HepG2 (cell line): ENCODE results near the gene PELI2. TPM values are rescaled to one million over a fixed set of nuclear protein-coding genes. Genes with fewer than 3 reads are reported as not detected.

ENCODE experiments used
- ATAC-seq: fragments of 200-7000 bp; cut with Tn5 transposase; 3 replicates; pipeline ENCODE4 v1.9.1; 2020; ENCODE audit warnings: mild to moderate bottlenecking, moderate library complexity
- BruUV-seq: library from RNA; stranded (reverse); fragments of 400-500 nt; replicated peaks from 2 replicates; lab custom pipeline; 2021; lab: Mats Ljungman, UMichigan
- CTCF ChIA-PET: fragments of 300-600 bp; formaldehyde crosslinking; extraction: SDS; loops from one replicate; lab custom pipeline; 2021; ENCODE audit warnings: low total read pairs, inconsistent platforms, low intra/inter-chr PET ratio; lab: Yijun Ruan, JAX
- POLR2A ChIA-PET: fragments of 350-600 bp; sonication (Branson Sonifier 250); formaldehyde crosslinking; loops from one replicate; lab custom pipeline; 2020; ENCODE audit warnings: antibody characterized with exemption, inconsistent platforms; lab: Yijun Ruan, JAX
- DNase-seq: peaks from one replicate; pipeline ENCODE4 v3.0.0-alpha.2; 2015; ENCODE audit warnings: low spot score
- FAIRE-seq: peaks from 3 replicates; lab custom pipeline; 2011; peaks lifted over from hg19 to GRCh38; lab: Jason Lieb, UNC
- H2AFZ ChIP-seq: one replicate; pipeline ENCODE4 v1.6.1; 2011; ENCODE audit warnings: low read length, inconsistent platforms
- H3K27ac ChIP-seq: fragments of 300-600 bp; 3 replicates; pipeline ENCODE4 v1.8.0; 2011; ENCODE audit warnings: mixed run types, mild to moderate bottlenecking, mixed read lengths, low read length, inconsistent platforms; ENCODE audit not compliant: insufficient read depth; ENCODE audit errors: extremely low read length
- H3K27me3 ChIP-seq, 2 experiments: fragments of 200-600 bp in 1 of 2; 2 replicates in 1 of 2; 3 replicates in 1 of 2; pipeline versions ENCODE4 v1.6.0 to v1.8.0; 2011; ENCODE audit warnings: low read length in 2 of 2, mild to moderate bottlenecking in 2 of 2, moderate library complexity in 2 of 2, inconsistent platforms in 1 of 2; ENCODE audit not compliant: insufficient read depth in 2 of 2, control insufficient read depth in 1 of 2
- H3K36me3 ChIP-seq, 2 experiments: fragments of 200-600 bp in 1 of 2; replicated peaks in 1 of 2; 2 replicates in 1 of 2; 3 replicates in 1 of 2; pipeline versions ENCODE4 v1.5.1 to v1.8.0; 2011; ENCODE audit warnings: low read length in 2 of 2, inconsistent platforms in 1 of 2; ENCODE audit not compliant: insufficient read depth in 2 of 2, control insufficient read depth in 1 of 2
- H3K4me1 ChIP-seq: 2 replicates; pipeline ENCODE4 v1.5.1; 2012; ENCODE audit warnings: low read length, inconsistent platforms; ENCODE audit not compliant: insufficient read depth
- H3K4me2 ChIP-seq: 2 replicates; pipeline ENCODE4 v1.6.0; 2011; ENCODE audit warnings: low read depth, low read length, inconsistent platforms
- H3K4me3 ChIP-seq, 3 experiments: fragments of 200-600 bp in 1 of 3; sonication (generic), shearing (Covaris generic) in 1 of 3; replicated peaks in 1 of 3; 2 replicates each; pipeline ENCODE4 v1.5.1; 2011 to 2016; ENCODE audit warnings: low read length in 3 of 3, inconsistent platforms in 2 of 3, low read depth in 2 of 3, mild to moderate bottlenecking in 2 of 3, control low read depth in 1 of 3, mixed read lengths in 1 of 3; ENCODE audit not compliant: insufficient read depth in 1 of 3
- H3K79me2 ChIP-seq: one replicate; pipeline ENCODE4 v1.6.1; 2011; ENCODE audit warnings: low read length, inconsistent platforms; ENCODE audit not compliant: insufficient read depth
- H3K9ac ChIP-seq: 2 replicates; pipeline ENCODE4 v1.6.0; 2011; ENCODE audit warnings: mild to moderate bottlenecking, low read depth, low read length, inconsistent platforms; ENCODE audit not compliant: insufficient read depth
- H3K9me3 ChIP-seq: 2 replicates; pipeline ENCODE4 v1.5.1; 2012; ENCODE audit warnings: mild to moderate bottlenecking, low read length
- H4K20me1 ChIP-seq: 2 replicates; pipeline ENCODE4 v1.6.0; 2011; ENCODE audit warnings: inconsistent platforms, mild to moderate bottlenecking, low read length, moderate library complexity; ENCODE audit not compliant: insufficient read depth
- CAMTA2 ChIP-seq: sonication (generic); formaldehyde crosslinking; IDR thresholded peaks from 2 replicates; pipeline ENCODE4 v1.4.0; 2020; ENCODE audit warnings: mild to moderate bottlenecking, missing genetic modification reagents, borderline replicate concordance
- E2F5 ChIP-seq: sonication (generic); formaldehyde crosslinking; conservative IDR thresholded peaks from 2 replicates; pipeline ENCODE4 v1.4.0; 2020; ENCODE audit warnings: missing genetic modification reagents
- GLMP ChIP-seq: sonication (generic); formaldehyde crosslinking; IDR thresholded peaks from 2 replicates; pipeline ENCODE4 v1.9.0; 2021; ENCODE audit warnings: missing genetic modification reagents, mild to moderate bottlenecking, borderline replicate concordance
- HOXD1 ChIP-seq: sonication (generic); formaldehyde crosslinking; IDR thresholded peaks from 2 replicates; pipeline ENCODE4 v1.5.0; 2020; ENCODE audit warnings: missing genetic modification reagents
- KLF12 ChIP-seq: sonication (generic); formaldehyde crosslinking; IDR thresholded peaks from 2 replicates; pipeline ENCODE4 v1.4.0; 2020; ENCODE audit warnings: missing genetic modification reagents, borderline replicate concordance
- NFE2L2 ChIP-seq: fragments of 150-350 bp; IDR thresholded peaks from 2 replicates; pipeline ENCODE4 v1.6.1; 2014; ENCODE audit warnings: low read length
- PBX3 ChIP-seq: sonication (generic); formaldehyde crosslinking; IDR thresholded peaks from 2 replicates; pipeline ENCODE4 v1.8.1; 2023; ENCODE audit warnings: missing genetic modification reagents, inconsistent platforms, borderline replicate concordance
- TOE1 ChIP-seq: sonication (generic); formaldehyde crosslinking; IDR thresholded peaks from 2 replicates; pipeline ENCODE4 v1.4.0; 2020; ENCODE audit warnings: mild to moderate bottlenecking, missing genetic modification reagents
- ZFX ChIP-seq: sonication (generic); formaldehyde crosslinking; IDR thresholded peaks from 2 replicates; pipeline ENCODE4 v1.4.0; 2020; ENCODE audit warnings: mild to moderate bottlenecking, low read depth, missing genetic modification reagents, moderate library complexity
- ZNF597 ChIP-seq: sonication (generic); formaldehyde crosslinking; IDR thresholded peaks from 2 replicates; pipeline ENCODE4 v1.5.0; 2020; ENCODE audit warnings: missing genetic modification reagents
- ZNF607 ChIP-seq: sonication (generic); formaldehyde crosslinking; IDR thresholded peaks from 2 replicates; pipeline ENCODE4 v1.5.1; 2020; ENCODE audit warnings: missing genetic modification reagents, mild to moderate bottlenecking, borderline replicate concordance
- ZNF724P ChIP-seq: sonication (generic); formaldehyde crosslinking; IDR thresholded peaks from 2 replicates; pipeline ENCODE4 v1.8.0; 2022; ENCODE audit warnings: missing genetic modification reagents, borderline replicate concordance
- WGBS: methylation state at CpG from one replicate; pipeline ENCODE4 v1.1.6; 2017; ENCODE audit warnings: low lambda C conversion rate; 5-methylcytosine and 5-hydroxymethylcytosine counted together
- in situ Hi-C: cut with HindIII; loops from 2 replicates; pipeline ENCODE4 v1.10.0; 2017; ENCODE audit warnings: low pct_unique_long_range_greater_than_20kb; ENCODE audit not compliant: extremely low pct_ligation_motif_present
- intact Hi-C: fragments of 100-400 bp; cut with micrococcal nuclease; formaldehyde crosslinking; loops from one replicate; pipeline ENCODE4 v1.10.0; 2022; ENCODE audit not compliant: unreplicated experiment
- polyA plus RNA-seq, 8 experiments: library from polyadenylated mRNA; depleted of rRNA in 3 of 8; stranded (reverse) in 7 of 8; unstranded in 1 of 8; fragments of >200 nt; fragmentation: Illumina TruSeq in 4 of 8; extraction: Trizol in 4 of 8; gene quantifications; 2 replicates each; pipeline versions ENCODE4 v1.2.1 to v1.2.3, GENCODE V29; 2011 to 2016; ENCODE audit warnings: low read depth in 4 of 8, missing spikeins in 1 of 8, mixed read lengths in 1 of 8; ENCODE audit not compliant: insufficient read depth in 1 of 8
- total RNA-seq, 5 experiments: library from RNA; depleted of rRNA; stranded (reverse); fragments of >200 nt; fragmentation: Illumina TruSeq; extraction: Trizol; gene quantifications; 2 replicates each; pipeline ENCODE4 v1.2.3, GENCODE V29; 2016; ENCODE audit warnings: low read depth in 1 of 5

PELI2 gene
- total and polyA plus RNA-seq, 2 of the 13 experiments (the other 11 are each of a cell fraction or from before 2014, with no cell fraction given), result 0.07 TPM; not detected in 1

- Histone ChIP-seq H3K79me2 (no peaks in the 10 kb centered on the region), H3K27ac (no peak overlapping the region), H3K36me3 (no peaks in the 10 kb centered on the region), H3K4me1 (no peaks in the 10 kb centered on the region), H3K27me3 (no peaks in the 10 kb centered on the region; a peak in 1 of 5 replicates), H4K20me1 (no peaks in the 10 kb centered on the region), H3K4me3 (no peak overlapping the region), H3K9me3 (peaks cover 16% of the 10 kb centered on the region), H3K9ac (no peak overlapping the region), H3K4me2 (no peak overlapping the region), H2AFZ (no peak overlapping the region)
- WGBS, result under 1% methylated on average over 9 of the region's 9 CpGs
- DNase-seq (no peak), FAIRE-seq (no peak), ATAC-seq (no peak)
- intact Hi-C loops, result no loop called here
- no TSS peak for BruUV-seq
- ChIA-PET CTCF (no interaction called here), POLR2A (no interaction called here)
- in situ Hi-C loops, result no loop called here
- no peak for TF ChIP-seq ZNF724P (CRISPR knock-in tag)
- TF ChIP-seq CAMTA2 (CRISPR knock-in tag), result no peak
- no peak for TF ChIP-seq KLF12 (CRISPR knock-in tag)
- no peak for TF ChIP-seq GLMP (CRISPR knock-in tag)
- TF ChIP-seq ZNF597, result no peak
- TF ChIP-seq E2F5 (CRISPR knock-in tag), result no peak
- TF ChIP-seq HOXD1 (CRISPR knock-in tag), result no peak
- TF ChIP-seq ZFX (CRISPR knock-in tag), result no peak
- TF ChIP-seq ZNF607 (CRISPR knock-in tag), result no peak
- TF ChIP-seq TOE1 (CRISPR knock-in tag), result no peak
- TF ChIP-seq PBX3, result no peak
- TF ChIP-seq NFE2L2, result no peak
Observed at GRCh38 chr14:56318393-56319115, 200.3 kb downstream of the PELI2 start.
